ENCODE measurements around the gene ZC3H7A. TPM values are rescaled to one million over a fixed set of nuclear protein-coding genes. Genes with fewer than 3 reads are reported as not detected.

The ZC3H7A gene
- total and polyA plus RNA-seq, 9 of the 15 experiments (the other 6 are each of a cell fraction or from before 2014, with no cell fraction given), result 19.8 to 49.1 (median 28.2) TPM

- Histone ChIP-seq H3K79me2 (ENCODE audit: control insufficient read depth, insufficient read depth, low read length) (no peaks in the 10 kb centered on the region), H3K9me1 (ENCODE audit: control insufficient read depth, insufficient read depth, low read length) (no peaks in the 10 kb centered on the region), H3K4me1 (replicated peaks in 1 of 2; ENCODE audit: control insufficient read depth in 2 of 2, insufficient read depth in 2 of 2, low read length in 2 of 2) (no peaks in the 10 kb centered on the region), H3K27me3 (ENCODE audit: control insufficient read depth in 2 of 2, insufficient read depth in 2 of 2, low read length in 2 of 2) (no peaks in the 10 kb centered on the region), H3K27ac (ENCODE audit: extremely low read depth, low read depth, low read length) (no peak overlapping the region), H3K4me2 (ENCODE audit: insufficient read depth, low read length) (no peak overlapping the region), H3K9me3 (replicated peaks; ENCODE audit: control insufficient read depth, insufficient read depth, low read depth, low read length) (no peaks in the 10 kb centered on the region), H4K20me1 (replicated peaks; ENCODE audit: control insufficient read depth, insufficient read depth, low read length) (peaks cover 4% of the 10 kb centered on the region; the same call in 1 of the 2 replicates), H2AFZ (ENCODE audit: low read depth, low read length) (no peak overlapping the region), H3K36me3 (ENCODE audit: control insufficient read depth, insufficient read depth, low read length) (peaks cover 83% of the 10 kb centered on the region), H3K4me3 (no peak overlapping the region), H3K9ac (ENCODE audit: insufficient read depth in 1 of 2, low read depth in 2 of 2, low read length in 2 of 2) (no peak overlapping the region)
- in situ Hi-C loops (cut with MboI) (no loop called here), intact Hi-C loops (cut with micrococcal nuclease) (no loop called here)
- FAIRE-seq (no peak), ATAC-seq (no peak), DNase-seq (ENCODE audit: extremely low read depth in 1 of 4, low spot score in 3 of 4) (no peak)
- WGBS (ENCODE audit: insufficient coverage, low coverage, missing lambda C conversion rate), result 88% methylated on average over 8 of the region's 9 CpGs
- POLR2A ChIA-PET, result interaction anchor here (1.6 to 2.0 kb wide), 3 partner anchors 12 to 25 kb away, joined by 5 to 7 read pairs (median 6); partner anchors contain the start of gene TXNDC11
- TF ChIP-seq ELF1 (tag; IDR thresholded peaks at IDR 0.05), result no peak
- no peak for TF ChIP-seq THRAP3 (IDR thresholded peaks at IDR 0.05; ENCODE audit: borderline replicate concordance)
- BruUV-seq (replicated peaks), result no TSS peak
- CTCF ChIA-PET (ENCODE audit: low intra/inter-chr PET ratio), result no interaction called here
These were observed 37.8 kb downstream of the ZC3H7A start for GRCh38 chr16:11759163-11759834.

GRCh38 chr16:11757671-11758545 is 39.1 kb downstream of the ZC3H7A start:
- CTCF ChIA-PET (ENCODE audit: low intra/inter-chr PET ratio), result no interaction called here
- FAIRE-seq (no peak), DNase-seq (ENCODE audit: extremely low read depth in 1 of 4, low spot score in 3 of 4) (no peak), ATAC-seq (no peak)
- Histone ChIP-seq H3K27ac (ENCODE audit: extremely low read depth, low read depth, low read length) (no peak overlapping the region), H3K27me3 (ENCODE audit: control insufficient read depth in 2 of 2, insufficient read depth in 2 of 2, low read length in 2 of 2) (no peaks in the 10 kb centered on the region), H3K79me2 (ENCODE audit: control insufficient read depth, insufficient read depth, low read length) (no peaks in the 10 kb centered on the region), H3K36me3 (ENCODE audit: control insufficient read depth, insufficient read depth, low read length) (peaks cover 84% of the 10 kb centered on the region), H3K9ac (ENCODE audit: insufficient read depth in 1 of 2, low read depth in 2 of 2, low read length in 2 of 2) (no peak overlapping the region), H3K9me1 (ENCODE audit: control insufficient read depth, insufficient read depth, low read length) (no peaks in the 10 kb centered on the region), H3K4me2 (ENCODE audit: insufficient read depth, low read length) (no peak overlapping the region), H3K9me3 (replicated peaks; ENCODE audit: control insufficient read depth, insufficient read depth, low read depth, low read length) (no peaks in the 10 kb centered on the region), H3K4me3 (no peak overlapping the region), H4K20me1 (replicated peaks; ENCODE audit: control insufficient read depth, insufficient read depth, low read length) (peaks cover 4% of the 10 kb centered on the region; the same call in 1 of the 2 replicates), H2AFZ (ENCODE audit: low read depth, low read length) (no peak overlapping the region), H3K4me1 (replicated peaks in 1 of 2; ENCODE audit: control insufficient read depth in 2 of 2, insufficient read depth in 2 of 2, low read length in 2 of 2) (no peaks in the 10 kb centered on the region)
- in situ Hi-C loops (cut with MboI) (no loop called here), intact Hi-C loops (cut with micrococcal nuclease) (no loop called here)
- 86% methylated on average over 10 of the region's 10 CpGs for WGBS (ENCODE audit: insufficient coverage, low coverage, missing lambda C conversion rate)
- POLR2A ChIA-PET, result interaction anchor here (1.6 to 2.0 kb wide), 2 partner anchors 11 to 23 kb away, joined by 5 to 6 read pairs; no protein-coding TSS in a partner anchor
- BruUV-seq (replicated peaks), result no TSS peak
- TF ChIP-seq DACH1 (IDR thresholded peaks at IDR 0.05; ENCODE audit: partially characterized antibody) (no peak), CTCFL (IDR thresholded peaks at IDR 0.05; ENCODE audit: borderline replicate concordance, insufficient read depth, low read depth, low read length, poor library complexity, severe bottlenecking) (no peak), ZZZ3 (IDR thresholded peaks at IDR 0.05) (no peak), ZSCAN29 (IDR thresholded peaks at IDR 0.05) (no peak), ZMIZ1 (IDR thresholded peaks at IDR 0.05; ENCODE audit: low read depth in 2 of 2, low read length in 2 of 2) (no peak)
